ENCODE results near the gene PPP1R15A. TPM values are rescaled to one million over a fixed set of nuclear protein-coding genes. Genes with fewer than 3 reads are reported as not detected.
A peak's percentile ranks its signal among the peaks of the same experiment; 100 is the strongest.

The PPP1R15A gene
- total and polyA plus RNA-seq, 2 experiments from 2014 or later: 14.0 to 15.8 TPM

DNA sequence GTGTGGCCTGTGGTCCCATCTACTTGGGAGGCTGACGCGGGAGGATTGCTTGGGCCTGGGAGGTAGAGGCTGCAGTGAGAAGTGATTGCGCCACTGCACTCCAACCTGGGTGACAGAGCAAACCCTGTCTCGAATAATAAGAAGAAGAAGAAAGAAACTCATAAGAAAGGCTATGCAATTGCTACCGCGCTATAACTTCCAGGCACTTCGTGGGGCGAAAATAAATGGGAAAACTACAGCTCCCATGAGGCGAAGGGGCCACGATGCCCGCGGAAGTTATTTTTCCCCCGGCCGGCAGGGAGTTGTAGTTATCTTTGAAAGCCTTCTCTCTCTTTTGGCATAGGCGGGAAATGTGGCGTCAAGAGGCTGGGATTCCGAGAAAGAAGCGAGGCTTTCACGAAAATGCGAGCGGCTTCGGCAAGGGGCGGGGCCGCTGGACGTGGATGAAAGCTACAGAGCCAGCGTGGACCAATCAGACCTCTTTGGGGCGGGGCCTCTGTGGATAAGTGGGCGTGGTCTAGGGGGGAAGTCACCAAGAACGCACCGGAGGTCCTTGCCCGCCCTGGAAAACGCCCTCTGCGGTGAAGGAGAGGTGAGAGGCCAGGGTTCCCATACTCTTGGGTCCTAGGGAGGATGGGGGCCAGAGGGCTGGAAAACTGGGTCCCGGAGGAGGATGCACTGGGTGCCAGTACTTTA lies 27.7 kb downstream of the PPP1R15A start, which contains the start of gene NUCB1 (continued):
- TF ChIP-seq, protein P1, sequence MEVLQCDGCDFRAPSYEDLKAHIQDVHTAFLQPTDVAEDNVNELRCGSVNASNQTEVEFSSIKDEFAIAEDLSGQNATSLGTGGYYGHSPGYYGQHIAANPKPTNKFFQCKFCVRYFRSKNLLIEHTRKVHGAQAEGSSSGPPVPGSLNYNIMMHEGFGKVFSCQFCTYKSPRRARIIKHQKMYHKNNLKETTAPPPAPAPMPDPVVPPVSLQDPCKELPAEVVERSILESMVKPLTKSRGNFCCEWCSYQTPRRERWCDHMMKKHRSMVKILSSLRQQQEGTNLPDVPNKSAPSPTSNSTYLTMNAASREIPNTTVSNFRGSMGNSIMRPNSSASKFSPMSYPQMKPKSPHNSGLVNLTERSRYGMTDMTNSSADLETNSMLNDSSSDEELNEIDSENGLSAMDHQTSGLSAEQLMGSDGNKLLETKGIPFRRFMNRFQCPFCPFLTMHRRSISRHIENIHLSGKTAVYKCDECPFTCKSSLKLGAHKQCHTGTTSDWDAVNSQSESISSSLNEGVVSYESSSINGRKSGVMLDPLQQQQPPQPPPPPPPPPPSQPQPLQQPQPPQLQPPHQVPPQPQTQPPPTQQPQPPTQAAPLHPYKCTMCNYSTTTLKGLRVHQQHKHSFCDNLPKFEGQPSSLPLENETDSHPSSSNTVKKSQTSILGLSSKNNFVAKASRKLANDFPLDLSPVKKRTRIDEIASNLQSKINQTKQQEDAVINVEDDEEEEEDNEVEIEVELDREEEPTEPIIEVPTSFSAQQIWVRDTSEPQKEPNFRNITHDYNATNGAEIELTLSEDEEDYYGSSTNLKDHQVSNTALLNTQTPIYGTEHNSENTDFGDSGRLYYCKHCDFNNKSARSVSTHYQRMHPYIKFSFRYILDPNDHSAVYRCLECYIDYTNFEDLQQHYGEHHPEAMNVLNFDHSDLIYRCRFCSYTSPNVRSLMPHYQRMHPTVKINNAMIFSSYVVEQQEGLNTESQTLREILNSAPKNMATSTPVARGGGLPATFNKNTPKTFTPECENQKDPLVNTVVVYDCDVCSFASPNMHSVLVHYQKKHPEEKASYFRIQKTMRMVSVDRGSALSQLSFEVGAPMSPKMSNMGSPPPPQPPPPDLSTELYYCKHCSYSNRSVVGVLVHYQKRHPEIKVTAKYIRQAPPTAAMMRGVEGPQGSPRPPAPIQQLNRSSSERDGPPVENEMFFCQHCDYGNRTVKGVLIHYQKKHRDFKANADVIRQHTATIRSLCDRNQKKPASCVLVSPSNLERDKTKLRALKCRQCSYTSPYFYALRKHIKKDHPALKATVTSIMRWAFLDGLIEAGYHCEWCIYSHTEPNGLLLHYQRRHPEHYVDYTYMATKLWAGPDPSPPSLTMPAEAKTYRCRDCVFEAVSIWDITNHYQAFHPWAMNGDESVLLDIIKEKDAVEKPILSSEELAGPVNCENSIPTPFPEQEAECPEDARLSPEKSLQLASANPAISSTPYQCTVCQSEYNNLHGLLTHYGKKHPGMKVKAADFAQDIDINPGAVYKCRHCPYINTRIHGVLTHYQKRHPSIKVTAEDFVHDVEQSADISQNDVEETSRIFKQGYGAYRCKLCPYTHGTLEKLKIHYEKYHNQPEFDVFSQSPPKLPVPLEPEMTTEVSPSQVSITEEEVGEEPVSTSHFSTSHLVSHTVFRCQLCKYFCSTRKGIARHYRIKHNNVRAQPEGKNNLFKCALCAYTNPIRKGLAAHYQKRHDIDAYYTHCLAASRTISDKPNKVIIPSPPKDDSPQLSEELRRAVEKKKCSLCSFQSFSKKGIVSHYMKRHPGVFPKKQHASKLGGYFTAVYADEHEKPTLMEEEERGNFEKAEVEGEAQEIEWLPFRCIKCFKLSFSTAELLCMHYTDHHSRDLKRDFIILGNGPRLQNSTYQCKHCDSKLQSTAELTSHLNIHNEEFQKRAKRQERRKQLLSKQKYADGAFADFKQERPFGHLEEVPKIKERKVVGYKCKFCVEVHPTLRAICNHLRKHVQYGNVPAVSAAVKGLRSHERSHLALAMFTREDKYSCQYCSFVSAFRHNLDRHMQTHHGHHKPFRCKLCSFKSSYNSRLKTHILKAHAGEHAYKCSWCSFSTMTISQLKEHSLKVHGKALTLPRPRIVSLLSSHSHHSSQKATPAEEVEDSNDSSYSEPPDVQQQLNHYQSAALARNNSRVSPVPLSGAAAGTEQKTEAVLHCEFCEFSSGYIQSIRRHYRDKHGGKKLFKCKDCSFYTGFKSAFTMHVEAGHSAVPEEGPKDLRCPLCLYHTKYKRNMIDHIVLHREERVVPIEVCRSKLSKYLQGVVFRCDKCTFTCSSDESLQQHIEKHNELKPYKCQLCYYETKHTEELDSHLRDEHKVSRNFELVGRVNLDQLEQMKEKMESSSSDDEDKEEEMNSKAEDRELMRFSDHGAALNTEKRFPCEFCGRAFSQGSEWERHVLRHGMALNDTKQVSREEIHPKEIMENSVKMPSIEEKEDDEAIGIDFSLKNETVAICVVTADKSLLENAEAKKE (CRISPR knock-in tag; IDR thresholded peaks at IDR 0.05): no peak
- TF ChIP-seq, protein P2, sequence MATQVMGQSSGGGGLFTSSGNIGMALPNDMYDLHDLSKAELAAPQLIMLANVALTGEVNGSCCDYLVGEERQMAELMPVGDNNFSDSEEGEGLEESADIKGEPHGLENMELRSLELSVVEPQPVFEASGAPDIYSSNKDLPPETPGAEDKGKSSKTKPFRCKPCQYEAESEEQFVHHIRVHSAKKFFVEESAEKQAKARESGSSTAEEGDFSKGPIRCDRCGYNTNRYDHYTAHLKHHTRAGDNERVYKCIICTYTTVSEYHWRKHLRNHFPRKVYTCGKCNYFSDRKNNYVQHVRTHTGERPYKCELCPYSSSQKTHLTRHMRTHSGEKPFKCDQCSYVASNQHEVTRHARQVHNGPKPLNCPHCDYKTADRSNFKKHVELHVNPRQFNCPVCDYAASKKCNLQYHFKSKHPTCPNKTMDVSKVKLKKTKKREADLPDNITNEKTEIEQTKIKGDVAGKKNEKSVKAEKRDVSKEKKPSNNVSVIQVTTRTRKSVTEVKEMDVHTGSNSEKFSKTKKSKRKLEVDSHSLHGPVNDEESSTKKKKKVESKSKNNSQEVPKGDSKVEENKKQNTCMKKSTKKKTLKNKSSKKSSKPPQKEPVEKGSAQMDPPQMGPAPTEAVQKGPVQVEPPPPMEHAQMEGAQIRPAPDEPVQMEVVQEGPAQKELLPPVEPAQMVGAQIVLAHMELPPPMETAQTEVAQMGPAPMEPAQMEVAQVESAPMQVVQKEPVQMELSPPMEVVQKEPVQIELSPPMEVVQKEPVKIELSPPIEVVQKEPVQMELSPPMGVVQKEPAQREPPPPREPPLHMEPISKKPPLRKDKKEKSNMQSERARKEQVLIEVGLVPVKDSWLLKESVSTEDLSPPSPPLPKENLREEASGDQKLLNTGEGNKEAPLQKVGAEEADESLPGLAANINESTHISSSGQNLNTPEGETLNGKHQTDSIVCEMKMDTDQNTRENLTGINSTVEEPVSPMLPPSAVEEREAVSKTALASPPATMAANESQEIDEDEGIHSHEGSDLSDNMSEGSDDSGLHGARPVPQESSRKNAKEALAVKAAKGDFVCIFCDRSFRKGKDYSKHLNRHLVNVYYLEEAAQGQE (IDR thresholded peaks at IDR 0.05; ENCODE audit: unreplicated experiment): no peak
- TF ChIP-seq, protein P3, sequence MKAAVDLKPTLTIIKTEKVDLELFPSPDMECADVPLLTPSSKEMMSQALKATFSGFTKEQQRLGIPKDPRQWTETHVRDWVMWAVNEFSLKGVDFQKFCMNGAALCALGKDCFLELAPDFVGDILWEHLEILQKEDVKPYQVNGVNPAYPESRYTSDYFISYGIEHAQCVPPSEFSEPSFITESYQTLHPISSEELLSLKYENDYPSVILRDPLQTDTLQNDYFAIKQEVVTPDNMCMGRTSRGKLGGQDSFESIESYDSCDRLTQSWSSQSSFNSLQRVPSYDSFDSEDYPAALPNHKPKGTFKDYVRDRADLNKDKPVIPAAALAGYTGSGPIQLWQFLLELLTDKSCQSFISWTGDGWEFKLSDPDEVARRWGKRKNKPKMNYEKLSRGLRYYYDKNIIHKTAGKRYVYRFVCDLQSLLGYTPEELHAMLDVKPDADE (IDR thresholded peaks at IDR 0.05): peak; percentile 97
- peak; percentile 86 for TF ChIP-seq POLR2AphosphoS5 (IDR thresholded peaks at IDR 0.05; ENCODE audit: low read depth)
